GM10847 (cell line): ENCODE results near the gene GLIPR1L2.

Experiments
- POLR2A ChIP-seq: IDR thresholded peaks from 2 replicates; pipeline ENCODE4 v1.6.1; 2011; ENCODE audit not compliant: insufficient read length; ENCODE audit errors: extremely low read depth

GLIPR1L2 gene

GRCh38 chr12:75390899-75391538 lies at the start of gene GLIPR1L2:
Gene GLIPR1L2 (plus strand): TSS chr12:75391089. CDS start chr12:75391117, 28 bp downstream.
- peak; percentile 24 for TF ChIP-seq POLR2A

- TF ChIP-seq POLR2A, result no peak
Measured at GRCh38 chr12:75341873-75342272, 49.0 kb upstream of the GLIPR1L2 start.

GRCh38 chr12:75345531-75345930 lies 45.4 kb upstream of the GLIPR1L2 start:
- no peak for TF ChIP-seq POLR2A

- TF ChIP-seq POLR2A, result no peak
Measured at GRCh38 chr12:75349946-75350345, 40.9 kb upstream of the GLIPR1L2 start.

GRCh38 chr12:75350413-75350812 lies 40.5 kb upstream of the GLIPR1L2 start:
- TF ChIP-seq POLR2A, result no peak

- no peak for TF ChIP-seq POLR2A
Measured at GRCh38 chr12:75354011-75354410, 36.9 kb upstream of the GLIPR1L2 start.

- TF ChIP-seq POLR2A, result no peak
Measured at GRCh38 chr12:75360920-75361319, 30.0 kb upstream of the GLIPR1L2 start.

- TF ChIP-seq POLR2A, result no peak
Measured at GRCh38 chr12:75361408-75361807, 29.5 kb upstream of the GLIPR1L2 start.

- no peak for TF ChIP-seq POLR2A
Measured at GRCh38 chr12:75364919-75365318, 26.0 kb upstream of the GLIPR1L2 start.

GRCh38 chr12:75366629-75367028 lies 24.3 kb upstream of the GLIPR1L2 start:
- TF ChIP-seq POLR2A, result no peak

GRCh38 chr12:75374971-75375370 lies 15.9 kb upstream of the GLIPR1L2 start:
- no peak for TF ChIP-seq POLR2A

- no peak for TF ChIP-seq POLR2A
Measured at GRCh38 chr12:75378354-75378753, 12.5 kb upstream of the GLIPR1L2 start.

GRCh38 chr12:75389061-75389460 lies 1.8 kb upstream of the GLIPR1L2 start:
- no peak for TF ChIP-seq POLR2A

- TF ChIP-seq POLR2A, result no peak
Measured at GRCh38 chr12:75389706-75390105, 1.2 kb upstream of the GLIPR1L2 start.

GRCh38 chr12:75390156-75390898 lies 562 bp upstream of the GLIPR1L2 start:
- no peak for TF ChIP-seq POLR2A

- TF ChIP-seq POLR2A, result no peak
Measured at GRCh38 chr12:75404231-75404630, 13.3 kb downstream of the GLIPR1L2 start.

- TF ChIP-seq POLR2A, result no peak
Measured at GRCh38 chr12:75407683-75408082, 16.8 kb downstream of the GLIPR1L2 start.
